Pulmonary artery endothelial cell (primary cell): ENCODE data around the gene LIG3. TPM values are rescaled to one million over a fixed set of nuclear protein-coding genes. Genes with fewer than 3 reads are reported as not detected.
"Not testable (repeated sequence)": the region's sequence is repeated elsewhere in the genome, so short reads cannot be mapped to it uniquely, and the experiment has no call there.

Experiments
- DNase-seq: peaks from one replicate; pipeline ENCODE4 v3.0.0-alpha.2; 2011; ENCODE audit warnings: low read depth, low spot score
- total RNA-seq: library from RNA; depleted of rRNA; stranded (reverse); fragments of >200 nt; gene quantifications from 2 replicates; pipeline ENCODE4 v1.2.3, GENCODE V29; 2014

LIG3 gene
- total RNA-seq, 1 donor from 2014 or later = 31.5 TPM

DNA sequence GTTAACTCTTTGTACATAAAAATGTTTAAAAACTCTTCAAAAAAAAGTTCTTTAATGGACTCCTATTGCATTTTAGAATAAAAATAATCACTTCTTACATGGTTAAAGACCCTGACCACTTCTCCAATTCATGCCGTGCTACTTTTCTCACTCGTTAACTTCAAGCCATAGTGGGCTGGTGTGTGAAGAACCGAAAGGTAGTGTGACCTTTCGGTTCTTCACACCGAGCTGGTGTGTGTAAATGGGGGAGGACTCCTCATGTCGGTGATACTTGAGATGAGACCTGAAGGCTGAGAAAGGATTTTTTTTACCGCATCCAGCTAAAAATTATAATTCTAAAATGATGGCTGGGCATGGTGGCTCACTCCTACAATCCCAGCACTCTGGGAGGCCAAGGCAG, 61.1 kb downstream of the LIG3 start:
- no peak for DNase-seq

DNA sequence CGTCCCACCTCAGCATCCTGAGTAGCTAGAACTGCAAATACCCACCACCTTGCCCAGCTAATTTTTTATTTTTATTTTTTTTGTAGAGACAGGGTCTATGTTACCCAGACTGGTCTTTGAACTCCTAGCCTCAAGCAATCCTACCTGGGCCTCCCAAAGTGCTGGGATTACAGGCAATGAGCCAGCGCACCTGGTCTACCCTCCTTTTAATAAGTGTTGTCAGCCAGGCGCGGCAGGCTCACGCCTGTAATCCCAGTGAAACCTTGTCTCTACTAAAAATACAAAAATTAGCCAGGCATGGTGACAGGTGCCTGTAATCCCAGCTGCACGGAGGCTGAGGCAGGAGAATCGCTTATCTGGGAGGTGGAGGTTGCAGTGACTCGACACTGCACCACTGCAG, 63.9 kb downstream of the LIG3 start:
- DNase-seq = no peak

DNA sequence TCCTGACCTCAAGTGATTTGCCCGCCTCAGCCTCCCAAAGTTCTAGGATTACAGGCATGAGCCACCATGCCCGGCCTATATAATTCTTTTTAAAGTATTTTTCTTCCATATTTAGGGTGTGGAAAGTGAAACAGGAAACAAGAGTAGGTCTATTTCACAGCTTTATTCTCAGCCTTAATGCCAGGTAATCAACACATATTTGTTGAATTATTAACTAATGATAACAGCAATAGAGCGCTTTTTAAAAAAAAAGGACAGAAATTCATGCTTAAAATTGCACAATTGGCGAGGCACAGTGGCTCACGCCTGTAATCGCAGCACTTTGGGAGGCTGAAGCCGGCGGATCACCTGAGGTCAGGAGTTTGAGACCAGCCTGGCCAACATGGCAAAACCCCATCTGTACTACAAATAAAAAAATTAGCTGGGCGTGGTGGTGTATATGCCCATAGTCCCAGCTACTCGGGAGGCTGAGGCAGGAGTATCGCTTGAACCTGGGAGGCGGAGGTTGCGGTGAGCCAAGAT, 65.2 kb downstream of the LIG3 start:
- DNase-seq = not testable (repeated sequence)

DNA sequence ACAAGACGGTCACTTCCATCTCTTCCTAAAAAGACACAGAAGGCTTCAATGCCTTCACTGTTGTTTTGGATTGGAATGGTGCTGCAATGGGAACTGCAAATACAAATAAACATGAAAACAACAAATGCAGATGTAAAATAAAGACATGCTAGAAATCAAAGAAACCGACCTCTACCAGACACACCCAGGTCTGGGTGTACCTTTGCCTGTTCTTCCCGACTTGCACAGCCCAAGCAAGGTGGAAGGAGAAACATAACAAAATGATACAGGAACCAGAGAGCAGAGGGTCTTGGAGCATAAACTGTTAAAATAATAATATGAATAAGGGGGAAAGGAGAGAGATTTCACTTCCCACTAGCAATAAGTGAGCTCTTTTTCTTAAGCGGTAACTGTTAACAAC, 65.9 kb downstream of the LIG3 start:
- DNase-seq = no peak

DNA sequence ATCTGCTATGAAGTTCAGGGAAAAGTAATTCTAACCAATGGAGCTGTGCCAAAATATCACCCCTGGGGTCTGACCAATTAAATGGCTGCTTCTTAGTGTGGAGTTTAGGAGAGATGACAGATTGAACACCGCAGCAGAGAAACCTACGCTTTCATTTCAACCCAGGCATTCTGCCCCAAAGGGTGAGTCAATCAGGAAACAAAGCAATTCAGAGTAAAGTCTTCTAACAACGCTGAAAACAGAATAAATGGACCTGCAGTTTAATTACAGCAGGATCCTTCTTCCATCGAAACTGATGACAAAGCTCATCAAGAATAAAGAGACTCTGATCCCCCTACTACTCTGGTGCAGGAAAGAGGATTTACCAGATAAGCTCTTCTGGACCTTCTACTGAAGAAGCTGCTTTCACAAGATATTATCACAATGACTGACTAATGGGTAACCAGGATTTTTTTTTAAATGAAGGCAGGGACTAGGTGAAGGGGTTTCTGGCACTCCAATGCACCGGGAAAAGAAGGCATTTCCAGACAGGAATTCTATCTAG, 66.5 kb downstream of the LIG3 start:
- no peak for DNase-seq

DNA sequence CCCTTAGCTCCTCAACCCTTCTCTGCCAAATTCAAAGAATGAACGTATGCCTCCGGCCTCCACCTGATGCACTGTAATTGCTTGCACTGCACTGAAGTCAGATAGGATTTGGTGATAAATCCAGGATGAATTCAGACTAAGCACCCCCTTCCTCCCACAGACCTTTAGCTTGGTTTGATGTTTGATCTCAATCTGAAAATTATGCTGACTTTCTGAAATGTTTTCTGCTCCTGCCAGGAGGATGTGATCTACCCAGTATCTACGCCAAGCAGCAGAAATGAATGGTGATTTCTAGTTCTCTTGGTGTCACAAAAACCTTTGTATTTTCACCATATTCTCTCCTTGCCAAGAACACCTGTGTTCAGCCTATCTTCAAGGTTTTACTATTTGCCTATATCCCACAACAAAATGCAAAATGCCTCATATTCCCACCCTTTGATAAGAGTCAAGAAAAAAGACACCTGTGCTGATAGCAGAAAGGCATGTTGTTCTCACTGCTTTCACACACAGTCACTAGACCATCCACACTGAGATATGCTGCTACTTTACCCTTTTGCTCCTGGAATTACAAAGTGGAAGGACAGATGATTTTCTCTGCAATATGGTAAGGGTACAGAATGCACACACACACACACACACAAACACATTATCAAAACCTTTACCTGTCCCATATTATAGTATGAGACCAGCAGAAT, 68.5 kb downstream of the LIG3 start:
- DNase-seq = no peak

DNA sequence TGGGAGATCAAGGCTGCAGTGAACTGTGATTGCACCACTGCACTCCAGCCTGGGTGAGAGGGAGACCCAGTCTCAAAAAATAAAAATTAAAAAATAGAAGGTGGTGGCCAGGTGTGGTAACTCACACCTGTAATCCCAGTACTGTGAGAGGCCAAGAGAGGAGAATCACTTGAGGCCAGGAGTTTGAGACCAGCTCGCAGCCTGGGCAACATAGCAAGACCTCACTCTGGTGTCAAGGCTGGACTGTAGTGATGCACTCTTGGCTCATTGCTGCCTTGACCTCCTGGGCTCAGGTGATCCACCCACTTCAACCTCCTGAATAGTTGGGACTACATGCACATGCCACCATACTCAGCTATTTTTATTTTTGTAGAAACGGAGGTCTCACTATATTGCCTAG, 69.9 kb downstream of the LIG3 start:
- no peak for DNase-seq

DNA sequence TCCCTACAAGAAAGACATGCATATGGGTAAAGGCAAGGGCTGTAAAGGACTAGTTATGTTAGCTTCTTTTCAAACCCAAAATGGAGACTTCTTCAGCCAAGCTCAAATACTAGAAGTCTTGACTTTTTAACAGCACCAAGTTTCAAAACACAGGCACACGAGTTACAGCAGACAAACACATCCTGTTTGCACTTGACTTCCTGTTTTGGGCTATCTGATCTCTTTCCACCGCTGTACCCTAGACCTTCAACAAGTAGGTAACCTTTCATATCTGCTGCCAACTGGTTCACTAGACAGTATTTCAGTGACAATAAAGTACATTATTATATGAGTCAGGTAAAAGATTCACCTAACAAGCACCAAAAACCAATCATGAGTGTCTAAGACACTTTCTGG, 70.9 kb downstream of the LIG3 start:
- DNase-seq = no peak

DNA sequence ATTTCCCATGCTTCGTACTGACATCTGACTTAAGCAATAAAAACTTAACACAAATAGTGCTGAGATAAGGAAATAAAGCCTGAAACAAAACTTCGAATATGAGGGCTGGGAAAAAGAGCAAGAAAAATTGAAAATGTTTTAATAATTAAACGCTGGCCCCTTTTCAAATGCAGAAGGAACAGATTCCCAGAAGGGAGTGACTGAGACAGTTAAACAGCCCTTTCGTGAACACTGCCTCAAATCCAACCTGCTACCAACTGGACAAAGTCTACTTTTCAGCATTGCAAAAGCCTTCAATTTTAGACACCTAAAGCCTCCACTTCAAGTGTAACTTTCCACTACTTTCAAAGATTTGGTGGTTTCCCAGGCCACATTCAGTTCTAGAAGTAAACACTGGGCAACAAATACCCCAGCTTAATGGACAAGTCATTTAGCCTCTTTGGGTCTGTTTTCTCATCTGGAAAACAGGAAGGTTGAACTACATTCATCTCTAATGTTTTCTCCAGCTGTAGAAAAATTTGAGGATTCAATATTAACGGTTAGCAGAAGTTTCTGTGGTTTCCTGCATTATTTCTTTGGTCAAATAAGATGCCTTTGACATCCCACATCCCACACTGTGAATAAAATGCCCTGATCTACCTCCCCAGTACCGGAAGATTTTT, 71.4 kb downstream of the LIG3 start:
- DNase-seq = no peak

DNA sequence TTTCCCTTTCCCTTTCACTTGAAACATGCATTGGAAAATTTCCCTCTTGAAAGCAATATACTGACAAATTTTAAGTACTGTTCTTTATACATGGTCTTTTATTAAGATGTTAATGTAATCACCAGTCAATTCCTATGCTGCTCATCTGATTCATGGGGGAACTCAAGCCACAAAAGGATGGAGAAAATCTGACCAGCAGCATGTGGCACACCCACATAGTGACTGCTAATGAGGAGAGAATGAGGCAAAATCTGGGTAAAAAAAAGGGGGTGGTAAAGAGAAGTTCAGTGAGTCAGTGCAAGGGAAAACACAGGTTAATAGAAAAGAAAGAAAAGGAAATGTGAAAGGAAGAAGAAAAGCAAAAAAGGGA, 71.9 kb downstream of the LIG3 start:
- DNase-seq = no peak

DNA sequence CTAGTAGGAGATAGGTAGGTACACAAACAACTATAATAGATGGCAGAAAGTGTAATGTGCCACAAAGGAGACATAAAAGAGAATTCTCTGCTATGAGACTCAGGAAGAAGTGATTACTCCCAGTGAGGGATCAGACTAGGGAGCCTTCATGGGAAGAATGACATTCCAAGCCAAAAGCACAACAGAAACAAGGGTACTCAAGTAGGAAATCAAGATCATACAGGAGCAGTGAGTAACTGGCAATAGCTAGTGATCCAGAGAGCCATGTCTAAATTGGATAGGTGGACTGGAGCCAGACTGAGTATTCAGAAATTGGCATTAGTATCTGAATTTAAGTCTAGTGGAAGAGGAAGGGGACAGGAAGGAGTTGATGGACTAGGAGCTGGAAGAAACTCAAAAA, 72.5 kb downstream of the LIG3 start:
- DNase-seq = no peak

DNA sequence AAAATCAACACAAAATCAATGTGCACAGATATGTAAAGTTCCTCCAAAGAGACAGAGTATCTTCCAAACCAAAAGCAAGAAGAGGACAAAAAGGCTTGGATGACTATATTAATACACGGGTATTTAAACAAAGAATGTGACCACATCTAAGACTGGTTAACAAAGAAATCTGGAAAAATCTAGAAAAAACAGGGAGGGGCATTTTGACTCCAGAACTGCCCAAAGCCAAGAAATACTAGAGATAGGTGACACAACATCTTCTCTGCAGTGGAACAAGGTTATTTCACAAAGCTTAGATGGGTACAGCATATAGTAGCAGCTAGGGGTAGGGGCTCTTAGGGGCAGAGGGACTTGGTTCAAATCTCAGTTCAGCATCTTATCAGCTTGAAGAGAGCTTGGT, 72.9 kb downstream of the LIG3 start:
- no peak for DNase-seq

DNA sequence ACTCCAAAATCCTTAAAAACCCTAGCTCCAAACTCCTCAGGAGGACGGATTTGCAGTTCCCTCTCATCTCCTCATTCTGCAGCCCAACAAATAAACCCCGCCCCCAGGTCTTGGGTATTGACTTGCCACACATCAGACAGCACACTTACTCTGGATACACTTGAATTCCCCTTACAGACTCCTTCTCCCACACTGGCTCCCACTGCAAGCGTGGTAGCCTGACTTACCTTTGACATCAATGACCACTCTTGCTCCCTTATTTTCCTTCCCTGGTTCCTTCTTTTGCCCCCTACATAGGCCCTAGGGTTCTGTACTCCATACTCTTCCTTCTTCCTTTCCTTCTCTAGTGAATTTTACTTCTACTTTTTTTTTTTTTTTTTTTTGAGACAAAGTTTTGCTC, 75.7 kb downstream of the LIG3 start:
- no peak for DNase-seq

DNA sequence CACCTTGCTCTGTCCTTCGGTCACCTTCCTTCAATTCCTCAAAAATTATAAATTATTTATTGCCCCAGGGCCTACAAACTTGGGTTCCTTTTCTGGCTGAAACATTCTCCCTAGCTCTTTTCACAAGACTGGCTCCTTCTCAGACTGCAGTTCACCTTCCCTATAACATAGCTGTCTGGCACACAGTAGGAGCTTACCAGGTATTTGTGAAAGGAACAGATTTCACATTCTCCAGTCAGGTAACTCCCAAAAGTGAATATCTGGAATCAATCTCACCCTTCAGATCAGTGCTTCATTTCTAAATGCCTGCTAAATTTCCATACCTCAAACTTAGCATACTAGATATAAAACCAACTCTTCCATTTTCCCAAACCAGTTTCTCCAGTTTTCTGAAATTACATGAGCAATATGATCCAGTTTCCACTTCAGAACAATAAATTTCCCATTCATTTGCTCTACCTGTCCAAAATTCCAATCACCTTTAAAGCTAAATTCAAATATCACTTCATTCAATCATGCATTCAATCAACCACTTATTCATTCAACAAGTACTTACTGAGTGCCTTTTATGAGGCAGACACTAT, 77.1 kb downstream of the LIG3 start:
- DNase-seq = no peak

Other genes with a start within 250 kb of the LIG3 start
- gene CCT6B, start 19.1 kb upstream of the LIG3 start, total RNA-seq = 0.11 and 0.59 TPM in 2 replicates
- gene ZNF830, start 19.0 kb upstream of the LIG3 start, total RNA-seq = 11.8 and 15.3 TPM in 2 replicates
- 7.8 and 8.6 TPM in 2 replicates for gene RFFL, start 83.2 kb downstream of the LIG3 start, total RNA-seq
- 12.6 and 13.9 TPM in 2 replicates for gene RAD51D, start 139.3 kb downstream of the LIG3 start, total RNA-seq
- not detected in 2 replicates for gene FNDC8, start 141.1 kb downstream of the LIG3 start, total RNA-seq
- gene NLE1, start 161.8 kb downstream of the LIG3 start, total RNA-seq = 23.5 and 25.9 TPM in 2 replicates
- gene UNC45B, start 167.3 kb downstream of the LIG3 start, total RNA-seq = not detected in 2 replicates
- not detected in 2 replicates for gene SLC35G3, start 213.9 kb downstream of the LIG3 start, total RNA-seq